HG02678 (cell line): ENCODE data around the gene UGT1A6.
"Not testable (repeated sequence)": the region's sequence is repeated elsewhere in the genome, so short reads cannot be mapped to it uniquely, and the experiment has no call there.

Experiments
- ATAC-seq: cut with Tn5 transposase; IDR thresholded peaks from one replicate; pipeline ENCODE4 v1.9.1; 2021; ENCODE audit warnings: mild to moderate bottlenecking, moderate library complexity; ENCODE audit not compliant: unreplicated experiment

UGT1A6 gene

GRCh38 chr2:233714121-233714520 is 21.4 kb downstream of the UGT1A6 start:
- ATAC-seq, result no peak

- no peak for ATAC-seq
Observed at GRCh38 chr2:233718552-233718951, 25.9 kb downstream of the UGT1A6 start, which contains the start of gene UGT1A4. Gene UGT1A4 (plus strand): TSS chr2:233718736. CDS start chr2:233718821, 85 bp downstream.

GRCh38 chr2:233728723-233729301 is 36.1 kb downstream of the UGT1A6 start, which contains the start of gene UGT1A3:
Gene UGT1A3 (plus strand): TSS chr2:233729042. CDS start chr2:233729127, 85 bp downstream.
- ATAC-seq, result no peak

- not testable (repeated sequence) for ATAC-seq
Observed at GRCh38 chr2:233736868-233737653, 44.4 kb downstream of the UGT1A6 start.

GRCh38 chr2:233740870-233741269 is 48.2 kb downstream of the UGT1A6 start:
- ATAC-seq, result no peak

- ATAC-seq, result no peak
Observed at GRCh38 chr2:233743464-233744259, 51.0 kb downstream of the UGT1A6 start.

GRCh38 chr2:233745073-233745755 is 52.5 kb downstream of the UGT1A6 start:
- ATAC-seq, result no peak

GRCh38 chr2:233745838-233746237 is 53.1 kb downstream of the UGT1A6 start:
- ATAC-seq, result not testable (repeated sequence)

GRCh38 chr2:233746475-233747282 is 54.0 kb downstream of the UGT1A6 start:
- ATAC-seq, result no peak

GRCh38 chr2:233747283-233747544 is 54.5 kb downstream of the UGT1A6 start:
- ATAC-seq, result no peak

- ATAC-seq, result not testable (repeated sequence)
Observed at GRCh38 chr2:233750689-233751088, 58.0 kb downstream of the UGT1A6 start.

GRCh38 chr2:233751212-233752009 is 58.7 kb downstream of the UGT1A6 start:
- ATAC-seq, result not testable (repeated sequence)

- no peak for ATAC-seq
Observed at GRCh38 chr2:233754872-233755611, 62.4 kb downstream of the UGT1A6 start.

- ATAC-seq, result no peak
Observed at GRCh38 chr2:233756429-233757081, 63.9 kb downstream of the UGT1A6 start.

GRCh38 chr2:233758141-233758540 is 65.5 kb downstream of the UGT1A6 start:
- ATAC-seq, result no peak

- ATAC-seq, result no peak
Observed at GRCh38 chr2:233758849-233759248, 66.2 kb downstream of the UGT1A6 start.

- no peak for ATAC-seq
Observed at GRCh38 chr2:233760043-233760442, 67.4 kb downstream of the UGT1A6 start, which contains the start of gene UGT1A1. Gene UGT1A1 (plus strand): TSS chr2:233760270. CDS start chr2:233760288, 18 bp downstream.
